Karpas-422 (cell line): ENCODE measurements around the gene EVL. TPM values are rescaled to one million over a fixed set of nuclear protein-coding genes. Genes with fewer than 3 reads are reported as not detected.

Experiments
- DNase-seq: peaks from one replicate; pipeline ENCODE4 v3.0.0-alpha.2; 2015
- H2AFZ ChIP-seq: fragments of 200-600 bp; sonication (generic); 2 replicates; pipeline ENCODE4 v1.6.1; 2014; ENCODE audit warnings: antibody characterized with exemption, low read length, mixed read lengths
- H3K27ac ChIP-seq: fragments of 200-600 bp; sonication (generic); 2 replicates; pipeline ENCODE4 v1.5.1; 2014; ENCODE audit warnings: mild to moderate bottlenecking, low read length, moderate library complexity
- H3K27me3 ChIP-seq: fragments of 200-600 bp; sonication (generic); 2 replicates; pipeline ENCODE4 v1.6.1; 2014; ENCODE audit warnings: low read length, mixed read lengths
- H3K36me3 ChIP-seq: fragments of 200-600 bp; sonication (generic); 2 replicates; pipeline ENCODE4 v1.6.1; 2014; ENCODE audit warnings: low read length, mixed read lengths; ENCODE audit not compliant: insufficient read depth
- H3K4me1 ChIP-seq: fragments of 200-600 bp; sonication (generic); 2 replicates; pipeline ENCODE4 v1.6.1; 2014; ENCODE audit warnings: mild to moderate bottlenecking, low read length, mixed read lengths
- H3K4me2 ChIP-seq: fragments of 200-600 bp; sonication (generic); 2 replicates; pipeline ENCODE4 v1.6.1; 2014; ENCODE audit warnings: low read length, low read depth, mild to moderate bottlenecking; ENCODE audit not compliant: poor library complexity, severe bottlenecking
- H3K4me3 ChIP-seq: fragments of 200-600 bp; sonication (generic); 2 replicates; pipeline ENCODE4 v1.5.1; 2014; ENCODE audit warnings: mild to moderate bottlenecking, antibody characterized with exemption, low read length, mixed read lengths
- H3K79me2 ChIP-seq: fragments of 200-600 bp; sonication (generic); 2 replicates; pipeline ENCODE4 v1.6.1; 2014; ENCODE audit warnings: mild to moderate bottlenecking, low read length, mixed read lengths
- H3K9ac ChIP-seq: fragments of 200-600 bp; sonication (generic); 2 replicates; pipeline ENCODE4 v1.6.0; 2014; ENCODE audit warnings: low read length
- H3K9me2 ChIP-seq: fragments of 200-600 bp; sonication (generic), shearing (Covaris generic); replicated peaks from 2 replicates; pipeline ENCODE4 v1.6.0; 2014; ENCODE audit warnings: mild to moderate bottlenecking, low read length, moderate library complexity; ENCODE audit not compliant: insufficient read depth
- H3K9me3 ChIP-seq: fragments of 300-700, 200-600 bp; sonication (generic); 2 replicates; pipeline ENCODE4 v1.6.1; 2014; ENCODE audit warnings: low read length, mixed read lengths
- H4K20me1 ChIP-seq: fragments of 200-600 bp; sonication (generic); 2 replicates; pipeline ENCODE4 v1.6.1; 2014; ENCODE audit warnings: mild to moderate bottlenecking, antibody characterized with exemption, low read length, low read depth; ENCODE audit not compliant: insufficient read depth
- total RNA-seq: library from RNA; depleted of rRNA; stranded (reverse); fragments of >200 nt; shearing (Covaris generic); gene quantifications from 2 replicates; pipeline ENCODE4 v1.2.3, GENCODE V29; 2014; ENCODE audit warnings: low replicate concordance

The EVL gene
- total RNA-seq, 1 experiment from 2014 or later, result 3.5 TPM

- Histone ChIP-seq H3K36me3 (no peaks in the 10 kb centered on the region), H3K9ac (no peak overlapping the region), H3K27ac (no peak overlapping the region), H3K27me3 (no peaks in the 10 kb centered on the region; the same call in 1 of the 2 replicates), H3K79me2 (no peaks in the 10 kb centered on the region), H3K9me3 (no peaks in the 10 kb centered on the region), H3K4me1 (no peaks in the 10 kb centered on the region), H3K4me2 (no peak overlapping the region), H2AFZ (no peak overlapping the region), H3K9me2 (no peaks in the 10 kb centered on the region), H4K20me1 (no peaks in the 10 kb centered on the region), H3K4me3 (no peak overlapping the region)
- no peak for DNase-seq
Measured at GRCh38 chr14:100045642-100046344, 19.4 kb upstream of the EVL start.

DNA sequence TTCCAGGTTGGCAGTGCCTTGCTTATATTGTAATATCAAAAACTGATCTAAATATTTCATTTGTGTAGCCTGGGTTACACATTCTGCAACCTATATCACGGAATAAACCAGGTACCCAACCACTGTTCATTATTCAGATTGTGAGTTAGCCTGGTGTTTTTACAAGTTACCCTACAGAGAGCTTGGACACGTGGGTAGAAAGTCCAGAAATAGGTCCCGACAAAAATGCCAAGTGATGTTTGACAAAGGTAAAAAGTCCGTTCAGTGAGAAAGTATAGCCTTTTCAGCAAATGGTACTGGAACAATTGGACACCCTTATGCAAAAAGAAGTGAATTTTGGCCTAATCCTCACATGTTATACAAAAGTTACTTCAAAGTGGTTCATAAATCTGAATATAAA, 17.6 kb upstream of the EVL start:
- H2AFZ ChIP-seq, result no peak overlapping the region
- H3K9ac ChIP-seq, result no peak overlapping the region
- no peaks in the 10 kb centered on the region; the same call in 1 of the 2 replicates for H3K27me3 ChIP-seq
- no peaks in the 10 kb centered on the region for H3K4me1 ChIP-seq
- no peaks in the 10 kb centered on the region for H3K36me3 ChIP-seq
- H3K79me2 ChIP-seq, result no peaks in the 10 kb centered on the region
- H4K20me1 ChIP-seq, result no peaks in the 10 kb centered on the region
- H3K27ac ChIP-seq, result no peak overlapping the region
- no peak for DNase-seq
- no peaks in the 10 kb centered on the region for H3K9me3 ChIP-seq
- H3K9me2 ChIP-seq, result no peaks in the 10 kb centered on the region
- H3K4me3 ChIP-seq, result no peak overlapping the region
- H3K4me2 ChIP-seq, result no peak overlapping the region

GRCh38 chr14:100048786-100049185, 16.4 kb upstream of the EVL start:
- Histone ChIP-seq H3K4me2 (no peak overlapping the region), H3K9me3 (no peaks in the 10 kb centered on the region), H3K27me3 (no peaks in the 10 kb centered on the region; the same call in 1 of the 2 replicates), H3K9me2 (no peaks in the 10 kb centered on the region), H3K79me2 (no peaks in the 10 kb centered on the region), H3K9ac (no peak overlapping the region), H2AFZ (no peak overlapping the region), H4K20me1 (no peaks in the 10 kb centered on the region), H3K36me3 (no peaks in the 10 kb centered on the region), H3K27ac (no peak overlapping the region), H3K4me1 (no peaks in the 10 kb centered on the region), H3K4me3 (no peak overlapping the region)
- no peak for DNase-seq

GRCh38 chr14:100049220-100049619, 16.0 kb upstream of the EVL start:
- no peak overlapping the region for H3K27ac ChIP-seq

GRCh38 chr14:100051103-100051502, 14.1 kb upstream of the EVL start:
- H3K27ac ChIP-seq, result no peak overlapping the region
- H3K27me3 ChIP-seq, result no peaks in the 10 kb centered on the region
- H3K4me2 ChIP-seq, result no peak overlapping the region
- H4K20me1 ChIP-seq, result no peaks in the 10 kb centered on the region
- no peak overlapping the region for H3K4me3 ChIP-seq
- no peaks in the 10 kb centered on the region for H3K36me3 ChIP-seq
- H3K9me2 ChIP-seq, result no peaks in the 10 kb centered on the region
- no peak overlapping the region for H2AFZ ChIP-seq
- no peaks in the 10 kb centered on the region for H3K4me1 ChIP-seq
- no peak for DNase-seq
- H3K9me3 ChIP-seq, result no peaks in the 10 kb centered on the region
- H3K9ac ChIP-seq, result no peak overlapping the region
- no peaks in the 10 kb centered on the region for H3K79me2 ChIP-seq

More at GRCh38 chr14:100049220-100049619, 16.0 kb upstream of the EVL start:
- H2AFZ ChIP-seq, result no peak overlapping the region
- no peak overlapping the region for H3K4me3 ChIP-seq
- H3K9me2 ChIP-seq, result no peaks in the 10 kb centered on the region
- no peaks in the 10 kb centered on the region for H4K20me1 ChIP-seq
- H3K9me3 ChIP-seq, result no peaks in the 10 kb centered on the region
- H3K4me2 ChIP-seq, result no peak overlapping the region
- H3K79me2 ChIP-seq, result no peaks in the 10 kb centered on the region
- H3K4me1 ChIP-seq, result no peaks in the 10 kb centered on the region
- H3K36me3 ChIP-seq, result no peaks in the 10 kb centered on the region
- no peak overlapping the region for H3K9ac ChIP-seq
- no peaks in the 10 kb centered on the region; the same call in 1 of the 2 replicates for H3K27me3 ChIP-seq
- DNase-seq, result no peak

DNA sequence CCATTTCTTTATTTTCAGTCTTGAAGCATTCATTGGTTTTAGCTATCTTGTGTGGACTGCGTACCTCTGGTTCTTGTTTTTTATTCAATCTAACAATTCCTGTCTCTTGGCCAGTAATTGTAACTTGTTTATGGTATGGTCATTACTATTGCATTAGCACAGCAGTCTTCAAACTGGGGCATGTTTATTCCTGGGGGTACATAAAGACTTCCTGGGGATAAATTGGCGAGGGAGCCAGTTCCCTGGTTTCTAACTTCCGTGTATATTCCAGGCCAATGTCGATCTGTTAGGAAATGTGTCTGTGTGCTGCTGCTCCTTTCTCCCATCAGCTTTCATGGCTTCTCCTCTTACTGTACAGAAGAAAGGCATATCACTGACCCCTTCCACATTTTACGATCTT, 13.7 kb upstream of the EVL start:
- Histone ChIP-seq H3K9ac (no peak overlapping the region), H3K79me2 (no peaks in the 10 kb centered on the region), H3K9me2 (no peaks in the 10 kb centered on the region), H3K27ac (no peak overlapping the region), H3K4me2 (no peak overlapping the region), H3K9me3 (no peaks in the 10 kb centered on the region), H3K27me3 (no peaks in the 10 kb centered on the region), H3K4me3 (no peak overlapping the region), H3K4me1 (no peaks in the 10 kb centered on the region), H3K36me3 (no peaks in the 10 kb centered on the region), H4K20me1 (no peaks in the 10 kb centered on the region), H2AFZ (no peak overlapping the region)
- no peak for DNase-seq

DNA sequence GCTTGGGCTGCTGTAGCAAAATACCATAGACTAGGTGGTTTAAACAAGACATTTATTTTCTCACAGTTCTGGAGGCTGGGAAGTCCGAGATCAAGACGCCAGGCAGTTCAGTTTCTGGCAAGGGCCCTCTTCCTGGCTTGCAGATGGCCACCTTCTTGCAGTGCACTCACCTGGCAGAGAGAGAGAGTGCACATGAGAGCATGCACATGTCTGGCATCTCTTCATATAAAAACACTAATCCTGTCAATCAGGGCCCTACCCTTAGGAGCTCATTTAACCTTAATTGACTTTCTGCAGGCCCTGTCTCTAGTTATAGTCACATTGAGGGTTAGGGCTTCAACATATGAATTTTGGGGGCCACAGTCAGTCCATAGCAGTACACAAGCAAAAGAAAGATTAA, 12.4 kb upstream of the EVL start:
- no peaks in the 10 kb centered on the region for H3K9me2 ChIP-seq
- no peak overlapping the region for H3K4me3 ChIP-seq
- H3K4me1 ChIP-seq, result no peaks in the 10 kb centered on the region
- no peak overlapping the region for H3K4me2 ChIP-seq
- H3K27ac ChIP-seq, result no peak overlapping the region
- H3K36me3 ChIP-seq, result no peaks in the 10 kb centered on the region
- DNase-seq, result no peak
- H3K9ac ChIP-seq, result no peak overlapping the region
- no peak overlapping the region for H2AFZ ChIP-seq
- no peaks in the 10 kb centered on the region for H3K9me3 ChIP-seq
- no peaks in the 10 kb centered on the region for H4K20me1 ChIP-seq
- H3K27me3 ChIP-seq, result no peaks in the 10 kb centered on the region
- no peaks in the 10 kb centered on the region for H3K79me2 ChIP-seq

DNA sequence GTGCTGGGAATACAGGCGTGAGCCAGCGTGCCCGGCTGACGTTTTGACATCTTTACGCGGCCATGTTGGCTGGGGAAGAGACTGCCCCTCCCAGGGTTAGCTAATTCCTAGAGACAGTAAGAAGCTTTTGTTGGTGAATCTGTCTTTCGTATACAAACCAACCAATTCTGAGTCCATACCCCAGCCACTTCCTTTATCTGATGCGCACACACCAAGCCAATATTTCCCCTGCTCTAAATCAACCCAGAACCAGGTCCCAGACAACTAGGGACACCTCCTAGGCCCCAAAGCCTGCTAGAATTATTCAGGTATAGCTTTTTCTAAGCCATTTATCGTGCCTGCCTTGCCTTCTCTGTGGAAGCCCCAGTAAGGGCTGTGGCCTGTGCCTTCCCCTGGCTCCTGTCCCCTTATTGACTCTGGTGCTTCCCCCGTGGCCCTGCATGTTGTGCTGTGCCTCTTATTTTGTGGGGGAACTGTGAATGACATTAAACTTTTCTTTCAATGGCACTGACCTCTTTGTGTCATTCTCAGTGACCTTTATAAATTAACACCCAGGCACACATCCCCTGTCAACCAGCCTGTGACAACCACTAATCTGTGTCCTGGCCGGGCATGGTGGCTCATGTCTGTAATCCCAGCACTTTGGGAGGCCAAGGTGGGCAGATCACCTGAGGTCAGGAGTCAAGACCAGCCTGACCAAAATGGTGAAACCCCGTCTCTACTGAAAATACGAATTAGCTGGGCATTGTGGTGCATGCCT, 10.7 kb upstream of the EVL start:
- Histone ChIP-seq H4K20me1 (no peaks in the 10 kb centered on the region), H3K79me2 (no peaks in the 10 kb centered on the region), H3K27ac (no peak overlapping the region), H3K4me2 (no peak overlapping the region), H3K27me3 (no peaks in the 10 kb centered on the region), H3K9me2 (no peaks in the 10 kb centered on the region), H3K4me1 (no peaks in the 10 kb centered on the region), H3K9me3 (no peaks in the 10 kb centered on the region), H3K36me3 (no peaks in the 10 kb centered on the region), H2AFZ (no peak overlapping the region), H3K9ac (no peak overlapping the region), H3K4me3 (no peak overlapping the region)
- no peak for DNase-seq
